GM12801 (cell line): ENCODE results near the gene PPP4R1.

Source experiments
- TF ChIP-seq, protein P1 (sequence below): IDR thresholded peaks from one replicate; pipeline ENCODE4 v1.5.1; 2011; ENCODE audit warnings: control low read depth; ENCODE audit not compliant: insufficient read length; ENCODE audit errors: extremely low read depth

Gene PPP4R1

DNA sequence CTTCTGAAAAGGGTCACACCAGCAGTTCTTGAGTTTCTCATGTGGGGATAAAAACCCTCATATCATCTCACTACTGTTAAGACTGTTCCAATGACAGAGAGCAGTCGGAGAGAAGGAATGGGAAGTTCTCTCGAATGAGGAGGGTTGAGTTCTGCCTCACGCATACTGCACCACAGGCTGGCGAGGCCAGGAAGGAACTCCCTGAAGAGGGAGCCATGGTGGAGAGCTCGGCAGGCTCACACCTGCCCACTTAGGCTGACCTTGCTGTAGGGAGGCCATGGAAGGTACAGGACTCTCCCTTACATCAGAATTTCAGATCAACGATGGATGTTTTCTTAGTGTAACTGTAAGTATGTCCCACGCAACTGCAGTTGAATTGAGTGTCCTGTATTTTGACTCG lies 74.4 kb downstream of the PPP4R1 start:
- TF ChIP-seq, protein P1, sequence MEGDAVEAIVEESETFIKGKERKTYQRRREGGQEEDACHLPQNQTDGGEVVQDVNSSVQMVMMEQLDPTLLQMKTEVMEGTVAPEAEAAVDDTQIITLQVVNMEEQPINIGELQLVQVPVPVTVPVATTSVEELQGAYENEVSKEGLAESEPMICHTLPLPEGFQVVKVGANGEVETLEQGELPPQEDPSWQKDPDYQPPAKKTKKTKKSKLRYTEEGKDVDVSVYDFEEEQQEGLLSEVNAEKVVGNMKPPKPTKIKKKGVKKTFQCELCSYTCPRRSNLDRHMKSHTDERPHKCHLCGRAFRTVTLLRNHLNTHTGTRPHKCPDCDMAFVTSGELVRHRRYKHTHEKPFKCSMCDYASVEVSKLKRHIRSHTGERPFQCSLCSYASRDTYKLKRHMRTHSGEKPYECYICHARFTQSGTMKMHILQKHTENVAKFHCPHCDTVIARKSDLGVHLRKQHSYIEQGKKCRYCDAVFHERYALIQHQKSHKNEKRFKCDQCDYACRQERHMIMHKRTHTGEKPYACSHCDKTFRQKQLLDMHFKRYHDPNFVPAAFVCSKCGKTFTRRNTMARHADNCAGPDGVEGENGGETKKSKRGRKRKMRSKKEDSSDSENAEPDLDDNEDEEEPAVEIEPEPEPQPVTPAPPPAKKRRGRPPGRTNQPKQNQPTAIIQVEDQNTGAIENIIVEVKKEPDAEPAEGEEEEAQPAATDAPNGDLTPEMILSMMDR: no peak

DNA sequence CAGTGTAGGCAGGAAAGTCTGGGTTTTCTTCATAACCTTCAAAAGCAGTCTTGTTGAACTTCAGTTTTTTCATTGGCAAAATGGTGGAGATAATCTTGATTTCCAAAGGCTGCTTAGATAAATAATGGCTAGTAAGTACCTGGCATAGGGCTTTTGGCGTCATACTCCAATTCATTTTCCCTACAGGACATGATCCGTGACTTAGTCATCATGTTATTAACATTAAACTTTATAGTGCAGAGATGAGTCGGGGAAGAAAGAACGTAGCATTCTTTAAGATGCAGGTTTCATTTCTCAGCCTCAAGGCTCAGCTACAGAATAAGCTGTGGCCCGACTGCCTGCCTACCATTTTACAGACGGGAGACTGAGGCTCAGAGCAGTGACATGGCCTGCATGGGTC lies 75.1 kb downstream of the PPP4R1 start:
- TF ChIP-seq, protein P1: no peak

DNA sequence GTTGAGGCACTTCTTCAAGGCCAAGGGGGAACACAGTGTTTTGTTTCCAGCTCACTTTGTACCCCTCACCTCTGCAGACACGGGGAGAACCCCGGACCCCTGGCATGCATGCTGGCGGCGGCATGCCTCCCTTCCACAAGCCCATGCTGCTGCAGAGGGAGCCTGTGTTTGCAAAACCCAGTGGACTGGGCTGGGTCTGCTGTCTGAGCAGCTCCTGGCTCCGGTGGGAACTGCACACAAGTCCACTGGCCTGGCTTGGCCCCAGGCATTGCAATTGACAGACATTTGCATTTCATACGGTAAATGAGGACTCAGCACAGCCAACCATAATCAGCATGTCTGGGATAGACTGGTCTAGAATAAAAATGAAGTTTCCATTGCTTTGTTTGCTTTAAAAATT lies 76.7 kb downstream of the PPP4R1 start:
- TF ChIP-seq, protein P1: no peak

DNA sequence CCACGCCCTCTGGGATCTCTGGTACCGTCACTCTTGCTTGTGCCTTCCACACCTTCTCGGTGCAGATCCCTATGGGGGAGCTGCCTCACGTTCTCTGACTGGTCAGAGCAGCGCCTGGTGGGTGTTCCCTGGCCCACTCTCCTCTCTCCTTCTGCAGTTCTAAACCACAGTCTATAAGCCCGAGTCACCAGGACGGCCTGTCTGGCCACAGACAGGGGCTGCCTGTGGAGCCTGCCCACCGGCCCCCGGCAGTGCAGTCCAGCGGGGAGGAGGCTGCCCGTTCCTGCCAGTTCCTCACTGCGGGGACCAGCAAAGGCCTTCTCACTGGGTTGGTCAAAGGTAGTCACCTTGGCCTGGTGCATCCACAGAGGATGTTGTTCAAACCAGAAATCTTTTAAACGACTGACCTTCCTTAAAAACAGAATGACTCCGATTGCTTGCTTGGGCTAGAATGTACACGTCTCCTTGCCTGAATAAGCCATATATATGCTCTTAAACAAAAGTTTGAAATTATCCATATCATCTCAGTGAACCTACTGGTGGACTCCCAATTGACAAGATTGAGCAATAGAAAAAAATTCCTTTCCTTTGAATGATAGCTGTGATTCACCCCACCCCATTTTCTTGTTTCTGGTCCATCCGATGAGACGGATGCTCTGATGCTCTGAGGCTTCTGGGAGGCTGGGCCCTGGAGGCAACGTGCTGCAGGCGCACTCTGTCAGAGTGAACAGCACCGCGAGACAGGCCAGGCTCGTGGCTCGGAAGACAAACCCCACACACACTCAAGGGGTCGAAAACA lies 77.8 kb downstream of the PPP4R1 start:
- TF ChIP-seq, protein P1: no peak

DNA sequence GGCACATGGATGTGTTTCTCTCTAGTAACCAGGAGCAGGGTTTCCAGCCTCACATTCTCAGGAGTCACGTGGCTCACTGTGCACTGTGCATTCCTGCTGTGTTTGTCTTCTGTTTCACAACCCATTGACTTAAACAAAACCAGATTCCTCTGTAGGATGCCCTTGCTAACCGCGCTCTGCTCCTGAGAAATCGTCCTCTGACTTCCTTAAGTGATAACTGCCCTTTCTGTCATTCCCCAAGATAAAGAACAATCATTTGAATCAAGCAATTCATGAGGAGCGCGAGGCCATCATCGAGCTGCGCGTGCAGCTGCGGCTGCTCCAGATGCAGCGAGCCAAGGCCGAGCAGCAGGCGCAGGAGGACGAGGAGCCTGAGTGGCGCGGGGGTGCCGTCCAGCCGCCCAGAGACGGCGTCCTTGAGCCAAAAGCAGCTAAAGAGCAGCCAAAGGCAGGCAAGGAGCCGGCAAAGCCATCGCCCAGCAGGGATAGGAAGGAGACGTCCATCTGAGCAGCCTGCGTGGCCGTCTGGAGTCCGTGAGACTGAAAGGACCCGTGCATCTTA lies 78.8 kb downstream of the PPP4R1 start:
- TF ChIP-seq, protein P1: no peak

DNA sequence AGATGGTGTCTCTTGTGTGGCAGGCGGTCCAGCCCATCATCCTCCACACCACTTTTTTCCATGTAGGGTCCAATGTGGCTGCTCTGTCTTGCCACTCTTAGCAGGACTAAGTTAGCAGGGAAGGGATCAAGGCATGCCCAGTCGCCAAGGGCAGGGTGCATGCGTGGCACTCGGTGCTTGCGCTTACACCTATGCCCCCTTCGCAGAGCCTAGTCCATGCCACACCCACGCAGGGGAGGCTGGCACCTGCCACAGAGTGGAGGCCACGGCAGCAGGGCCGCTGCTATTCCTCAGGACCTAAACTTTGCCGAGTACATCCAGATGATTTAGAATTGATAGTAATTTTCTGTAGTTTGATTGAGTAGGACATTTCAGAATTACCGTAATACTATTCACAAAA lies 79.5 kb downstream of the PPP4R1 start:
- TF ChIP-seq, protein P1: no peak

DNA sequence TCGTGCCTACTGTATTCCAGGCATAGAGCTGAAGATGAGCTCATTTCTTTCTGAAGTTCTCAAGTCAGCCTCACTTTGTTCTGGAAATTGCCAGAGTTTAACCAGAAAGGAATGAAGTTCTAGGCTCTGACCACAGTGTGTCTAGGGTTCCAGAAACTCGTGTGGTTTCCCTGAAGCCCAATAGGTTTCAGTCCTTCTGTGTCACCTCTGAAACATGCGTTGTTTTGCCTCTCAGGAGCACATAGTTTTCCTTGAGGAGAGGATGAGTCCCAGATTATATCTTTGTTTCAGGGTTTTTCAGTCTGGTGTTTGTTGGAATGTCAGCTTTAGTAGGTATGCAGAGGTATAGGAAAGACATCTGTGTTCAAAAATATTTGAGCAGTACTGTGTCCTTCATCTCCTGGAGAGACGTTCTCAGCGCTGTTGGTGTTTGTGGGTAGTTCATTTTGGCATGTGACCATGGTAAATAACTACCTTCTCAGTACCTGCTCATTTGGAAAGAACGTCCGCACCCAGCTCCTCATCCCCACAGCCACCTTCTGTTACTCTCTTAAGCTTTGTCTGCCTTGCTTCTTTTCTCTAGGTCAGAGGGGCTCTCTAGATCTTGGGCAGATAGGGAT lies 82.5 kb downstream of the PPP4R1 start:
- TF ChIP-seq, protein P1: no peak
